ENCODE data around the gene NOS2.

Gene NOS2

GRCh38 chr17:27818401-27819105 is 18.2 kb upstream of the NOS2 start:
- DNase-seq = no peak

- DNase-seq = no peak
These were observed 17.4 kb upstream of the NOS2 start for GRCh38 chr17:27817731-27818130.

- DNase-seq = no peak
These were observed 16.6 kb upstream of the NOS2 start for GRCh38 chr17:27816946-27817345.

GRCh38 chr17:27811961-27812360 is 11.6 kb upstream of the NOS2 start:
- no peak for DNase-seq

- no peak for DNase-seq
These were observed 10.7 kb upstream of the NOS2 start for GRCh38 chr17:27810902-27811557.

- DNase-seq = no peak
These were observed 10.0 kb upstream of the NOS2 start for GRCh38 chr17:27810211-27810901.

GRCh38 chr17:27809555-27809954 is 9.2 kb upstream of the NOS2 start:
- no peak for DNase-seq

- no peak for DNase-seq
These were observed 8.3 kb upstream of the NOS2 start for GRCh38 chr17:27808628-27809027.

- DNase-seq = no peak
These were observed 7.5 kb upstream of the NOS2 start for GRCh38 chr17:27807567-27808470.

GRCh38 chr17:27805520-27806146 is 5.3 kb upstream of the NOS2 start:
- DNase-seq = peak; percentile 92

- DNase-seq = no peak
These were observed 3.8 kb upstream of the NOS2 start for GRCh38 chr17:27804113-27804512.

- no peak for DNase-seq
These were observed 2.8 kb upstream of the NOS2 start for GRCh38 chr17:27802962-27803680.

- DNase-seq = no peak
These were observed 1.7 kb upstream of the NOS2 start for GRCh38 chr17:27802033-27802432.

GRCh38 chr17:27798376-27798775 is 2.0 kb downstream of the NOS2 start:
- DNase-seq = no peak

GRCh38 chr17:27797390-27798091 is 2.8 kb downstream of the NOS2 start:
- no peak for DNase-seq

GRCh38 chr17:27793906-27794569 is 6.3 kb downstream of the NOS2 start:
- DNase-seq = no peak

GRCh38 chr17:27793168-27793905 is 7.0 kb downstream of the NOS2 start:
- DNase-seq = no peak

GRCh38 chr17:27792095-27792494 is 8.2 kb downstream of the NOS2 start:
- DNase-seq = no peak

GRCh38 chr17:27788919-27789318 is 11.4 kb downstream of the NOS2 start:
- DNase-seq = no peak

All from 8988T (cell line).